Measurements from ENCODE around the gene FAM3D.

FAM3D gene

DNA sequence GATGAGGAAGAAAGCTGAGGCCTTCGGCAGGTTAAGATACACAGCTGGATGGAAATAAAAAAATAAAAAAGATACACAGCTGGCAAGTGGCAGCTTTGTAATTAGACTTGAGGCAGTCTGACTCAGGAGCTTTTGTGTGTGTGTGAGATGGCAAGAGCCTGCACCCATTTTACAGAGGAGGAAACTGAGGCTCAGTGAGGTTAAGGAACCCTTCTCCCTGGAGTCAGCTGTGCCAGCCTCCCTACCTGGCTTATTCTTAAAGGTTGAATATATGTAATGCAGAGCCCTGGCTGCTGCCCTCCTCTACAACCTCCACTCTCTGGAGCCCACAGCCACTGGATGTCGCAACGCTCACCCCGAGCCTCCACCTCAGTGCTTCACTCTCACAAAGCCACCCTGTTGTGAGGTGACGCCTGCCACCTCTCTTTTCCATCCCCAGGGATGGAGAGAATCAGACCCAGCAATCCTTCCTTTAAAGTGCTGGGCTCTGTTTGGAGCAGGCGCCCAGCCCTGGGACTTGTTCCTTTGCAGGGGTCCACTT, 68.7 kb downstream of the FAM3D start:
- no peak for DNase-seq (ENCODE audit: low spot score)
- FAIRE-seq = no peak

DNA sequence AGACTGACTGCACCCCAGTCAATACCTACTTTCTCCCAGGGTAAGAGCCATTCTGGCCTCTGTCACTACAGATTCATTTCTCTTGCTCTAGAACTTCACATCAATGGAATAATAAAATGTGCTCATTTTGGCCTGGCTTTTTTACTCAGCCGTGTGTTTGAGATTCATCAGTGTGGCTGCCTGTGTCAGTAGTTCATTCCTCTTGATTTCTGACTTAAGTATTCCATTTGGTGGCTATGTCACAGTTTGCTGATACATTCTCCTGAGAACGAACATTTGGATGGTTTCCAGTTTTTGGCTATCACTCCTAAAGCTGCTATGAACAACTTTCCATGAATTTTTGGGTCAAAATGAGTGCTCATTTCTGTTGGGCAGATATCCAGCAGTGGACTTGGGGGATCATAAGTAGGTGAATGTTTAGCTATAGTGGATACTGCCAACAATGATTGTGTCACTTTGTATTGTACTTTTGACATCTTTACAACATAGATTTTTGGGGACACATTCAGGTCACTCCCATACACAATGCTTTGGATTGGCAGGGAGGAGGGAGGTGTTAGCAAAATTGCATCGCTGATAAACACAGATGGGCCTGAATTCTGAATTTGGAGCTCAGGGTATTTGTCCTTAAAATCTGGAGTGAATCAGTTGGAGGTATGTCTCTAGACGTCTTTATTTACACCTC, 69.6 kb downstream of the FAM3D start:
- no peak for DNase-seq (ENCODE audit: low spot score)
- FAIRE-seq = no peak

DNA sequence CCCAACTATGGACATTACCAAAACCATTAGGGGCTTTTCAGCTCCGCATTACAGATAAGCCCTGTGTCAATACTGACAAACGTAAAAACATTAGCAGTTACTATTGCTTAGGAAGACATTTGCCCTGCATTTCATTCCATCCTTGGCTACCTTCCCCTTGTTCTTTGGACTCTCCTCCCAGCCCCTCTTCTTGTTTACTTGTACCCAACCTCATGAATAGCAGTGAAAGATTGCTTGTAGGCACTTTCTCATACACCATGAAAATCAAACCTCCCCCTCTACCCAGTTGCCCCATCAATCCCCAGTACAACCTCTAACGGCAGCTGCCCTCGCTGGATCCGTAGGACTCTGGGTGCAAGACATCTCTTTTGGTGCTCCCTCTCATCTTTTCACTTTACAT, 72.5 kb downstream of the FAM3D start:
- FAIRE-seq = no peak
- no peak for DNase-seq (ENCODE audit: low spot score)

DNA sequence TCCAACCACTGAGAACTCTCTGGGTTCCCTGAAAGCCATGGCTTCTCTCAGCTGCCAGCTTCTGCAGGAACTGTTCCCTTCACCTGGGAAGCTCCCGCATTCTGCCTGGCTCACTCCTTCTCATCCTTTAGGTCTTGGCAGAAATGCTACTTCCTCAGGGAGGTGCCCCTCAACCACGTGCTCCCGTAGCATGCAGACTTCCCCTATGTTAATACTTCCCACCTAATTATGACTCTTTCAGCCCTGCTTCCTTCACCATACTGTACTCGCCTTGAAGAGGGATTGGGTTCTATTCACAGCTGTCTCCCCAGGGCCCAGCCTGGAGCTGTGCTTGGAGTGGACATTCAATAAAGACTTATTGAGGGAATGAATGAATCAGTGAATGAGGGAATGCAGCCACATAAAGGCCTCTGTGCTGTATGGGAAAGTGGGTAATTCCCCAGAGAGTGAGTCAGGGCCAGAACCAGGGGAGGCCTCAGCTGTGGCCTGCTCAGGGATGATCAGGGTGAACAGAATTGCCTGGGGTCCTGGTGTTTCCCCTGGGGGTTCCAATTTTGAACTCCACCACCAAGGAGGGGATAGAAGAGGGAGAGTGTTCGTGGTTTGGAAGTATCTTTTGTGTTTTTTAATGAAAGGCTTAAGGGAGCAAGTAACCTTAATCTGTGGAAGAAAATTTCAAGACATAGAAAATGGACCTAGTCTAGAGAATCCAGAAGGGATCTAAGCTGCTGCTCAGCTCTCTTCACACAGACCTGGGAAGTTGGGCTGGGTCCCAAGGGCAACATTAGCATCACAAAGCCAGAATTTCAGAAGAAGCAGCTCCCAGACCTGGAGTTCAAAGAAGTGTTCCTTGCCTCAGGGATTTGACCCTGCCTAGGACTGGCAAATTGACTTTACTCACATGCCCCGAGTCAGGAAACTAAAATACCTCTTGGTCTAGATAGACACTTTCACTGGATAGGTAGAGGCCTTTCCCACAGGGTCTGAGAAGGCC, 74.8 kb downstream of the FAM3D start:
- DNase-seq (ENCODE audit: low spot score) = no peak
- no peak for FAIRE-seq

DNA sequence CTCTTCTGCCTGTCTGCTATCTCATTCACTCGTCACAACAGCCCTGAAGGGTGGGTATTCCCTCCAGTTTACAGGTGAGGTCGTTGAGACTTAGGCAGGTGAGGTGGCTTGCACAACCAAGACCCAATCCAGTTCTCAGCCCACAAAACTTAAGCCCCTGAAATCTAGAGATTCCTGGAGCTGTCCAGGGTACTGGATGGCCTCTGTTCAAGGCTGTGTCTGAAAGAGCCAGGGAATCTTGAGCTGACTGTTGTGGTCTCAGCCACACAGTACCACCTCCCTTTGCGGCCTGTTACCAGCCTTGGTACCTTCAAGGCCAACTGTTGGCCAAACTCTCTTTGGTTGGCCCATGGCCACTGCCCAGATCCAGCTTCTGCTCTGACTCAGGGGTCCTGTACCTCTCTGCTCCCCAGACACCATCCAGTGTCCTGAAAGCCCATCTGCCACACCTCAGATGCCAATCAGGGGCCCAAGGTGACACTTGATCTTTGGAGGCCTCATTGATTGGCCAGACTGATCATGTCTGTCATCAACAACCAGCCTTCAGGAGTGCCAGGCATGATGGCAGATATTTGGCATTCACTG, 78.5 kb downstream of the FAM3D start:
- DNase-seq (ENCODE audit: low spot score) (peak; percentile 36), FAIRE-seq (no peak)

DNA sequence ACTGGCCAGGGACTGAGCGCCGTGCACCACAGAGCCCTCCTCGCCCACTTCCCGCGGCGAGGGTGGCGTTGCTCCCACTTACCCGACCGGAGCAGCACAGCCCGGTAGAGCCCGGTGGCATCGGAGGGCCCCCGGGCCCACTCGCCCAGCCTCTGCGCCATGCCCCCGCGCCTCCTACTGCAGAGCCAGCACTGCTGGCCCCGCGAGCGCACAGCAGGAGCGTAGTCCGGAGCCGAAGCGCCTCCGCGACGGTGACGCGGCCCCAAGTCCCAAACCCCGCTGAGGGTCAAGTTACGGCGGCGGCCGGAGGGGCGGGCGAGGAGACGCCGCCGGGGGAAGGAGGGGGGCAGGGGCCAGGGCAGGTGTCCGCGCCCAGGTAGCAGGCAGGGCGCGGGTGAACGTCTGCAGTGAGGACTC, 79.8 kb downstream of the FAM3D start:
- FAIRE-seq (no peak), DNase-seq (ENCODE audit: low spot score) (no peak)

DNA sequence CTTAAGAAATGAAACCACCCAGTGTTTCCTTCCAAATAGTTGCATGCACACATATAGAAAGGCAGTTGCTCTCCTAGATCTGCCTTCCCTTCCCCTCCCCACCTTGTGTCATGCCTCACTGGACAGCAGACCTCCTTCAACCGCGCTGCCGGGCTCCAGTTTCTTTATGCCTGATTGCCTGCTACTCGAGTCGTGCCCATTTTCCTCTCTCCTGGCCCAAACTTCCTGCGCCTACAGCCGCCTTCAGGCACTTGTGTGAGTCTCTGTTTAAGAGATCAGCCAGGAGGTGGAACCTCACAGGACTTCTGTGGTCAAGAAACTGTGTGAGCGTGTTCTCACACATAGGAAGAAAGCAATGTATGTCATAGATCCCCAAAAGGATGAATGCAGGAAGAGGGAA, 80.6 kb downstream of the FAM3D start:
- FAIRE-seq = no peak
- DNase-seq (ENCODE audit: low spot score) = no peak

DNA sequence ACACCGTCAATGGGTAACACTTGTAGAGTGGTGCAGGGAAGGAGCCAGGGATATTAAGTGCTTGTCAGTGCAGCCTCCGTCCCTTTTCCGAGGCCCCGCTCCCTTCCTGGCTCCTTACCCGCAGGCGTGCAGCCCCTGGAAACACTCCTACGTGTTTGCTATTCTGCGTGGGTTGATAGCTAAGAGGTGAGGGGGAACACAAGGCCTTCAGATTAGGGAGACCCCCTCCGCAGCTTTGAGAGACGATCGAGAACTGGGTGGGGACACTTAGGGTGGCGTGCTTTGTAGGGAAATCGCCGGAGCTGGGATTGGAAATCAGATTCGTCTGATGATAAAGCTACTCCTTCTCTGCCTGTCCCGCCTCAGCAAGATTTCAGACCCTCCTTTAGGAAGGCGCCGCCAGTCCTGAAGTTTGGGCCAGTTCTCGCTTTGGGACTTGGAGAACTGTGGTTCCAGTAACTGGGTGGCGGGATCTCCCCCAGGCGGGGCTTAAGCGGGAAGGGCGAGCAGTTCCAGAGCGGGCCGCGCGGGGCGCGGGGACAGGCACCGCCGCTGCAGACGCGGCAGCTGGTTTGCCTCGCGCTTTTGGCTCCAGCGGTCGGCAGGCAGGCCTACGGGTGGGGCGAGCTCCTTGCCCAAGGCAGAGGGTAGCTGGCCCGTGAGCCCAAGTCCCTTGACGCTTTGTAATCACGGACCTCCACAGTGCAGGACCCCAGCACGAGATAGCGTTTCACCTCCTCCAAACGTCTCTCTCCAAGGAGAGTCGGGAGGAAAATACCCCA, 81.4 kb downstream of the FAM3D start:
- DNase-seq (ENCODE audit: low spot score) (peak; percentile 94), FAIRE-seq (peak; percentile 77)

DNA sequence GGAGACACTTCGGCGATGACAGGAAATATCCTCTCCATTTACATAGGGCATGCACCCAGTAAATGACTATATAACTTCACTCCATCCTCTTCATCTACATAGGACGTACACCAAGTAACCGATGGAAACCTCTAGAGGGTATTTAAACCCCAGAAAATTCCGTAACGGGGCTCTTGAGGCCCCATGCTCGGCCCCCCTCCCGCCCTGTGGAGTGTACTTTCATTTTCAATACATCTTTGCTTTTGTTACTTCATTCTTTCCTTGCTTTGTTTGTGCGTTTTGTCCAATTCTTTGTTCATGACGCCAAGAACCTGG, 81.9 kb downstream of the FAM3D start:
- DNase-seq (ENCODE audit: low spot score) (no peak), FAIRE-seq (no peak)
